Nephron progenitor cell (in vitro differentiated cells): ENCODE results near the gene SHROOM3.
"Not testable (repeated sequence)": the region's sequence is repeated elsewhere in the genome, so short reads cannot be mapped to it uniquely, and the experiment has no call there.

Experiments used
- DNase-seq: peaks from one replicate; pipeline ENCODE4 v3.0.0; 2021
- H3K27ac Mint-ChIP-seq: 2 replicates; pipeline ENCODE4 v1.8.0; 2021; ENCODE audit warnings: mild to moderate bottlenecking, moderate library complexity, mixed read lengths
- H3K27me3 Mint-ChIP-seq: 2 replicates; pipeline ENCODE4 v1.8.0; 2021; ENCODE audit warnings: mild to moderate bottlenecking, low read depth, mixed read lengths; ENCODE audit not compliant: poor library complexity
- H3K36me3 Mint-ChIP-seq: 2 replicates; pipeline ENCODE4 v1.8.0; 2021; ENCODE audit warnings: low read depth, mixed read lengths
- H3K4me1 Mint-ChIP-seq: 2 replicates; pipeline ENCODE4 v1.8.0; 2021; ENCODE audit warnings: mixed read lengths
- H3K4me3 Mint-ChIP-seq: 2 replicates; pipeline ENCODE4 v1.8.0; 2021; ENCODE audit warnings: mild to moderate bottlenecking, moderate library complexity, mixed read lengths
- H3K9me3 Mint-ChIP-seq: 2 replicates; pipeline ENCODE4 v1.8.0; 2021; ENCODE audit warnings: mild to moderate bottlenecking, moderate library complexity, mixed read lengths
- TF ChIP-seq, protein P1 (sequence below): fragments of 200-600 bp; sonication (generic); IDR thresholded peaks from 2 replicates; pipeline ENCODE4 v1.5.0; 2021; ENCODE audit warnings: antibody characterized with exemption

The SHROOM3 gene

DNA sequence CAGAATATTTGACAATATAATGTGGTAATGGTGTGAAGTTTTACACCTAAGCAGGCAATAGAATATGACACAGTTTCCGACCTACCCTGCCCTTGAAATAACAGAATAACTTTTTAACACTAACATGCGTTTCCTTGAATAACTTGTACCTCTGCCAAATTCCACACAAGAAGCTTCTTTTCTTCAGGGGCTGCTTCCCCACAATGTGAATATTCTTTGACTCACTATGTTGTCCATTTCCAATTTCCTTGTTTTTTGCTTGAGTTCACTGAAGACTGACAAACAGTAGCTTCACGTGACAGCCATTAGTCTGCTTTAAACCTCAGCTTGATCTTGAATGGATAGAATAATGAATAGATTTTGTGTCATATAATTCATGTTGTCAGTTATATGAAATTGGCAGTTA is 14.3 kb downstream of the SHROOM3 start:
- Mint-ChIP-seq H3K4me3 (no peak overlapping the region), H3K4me1 (no peaks in the 10 kb centered on the region), H3K27ac (no peak overlapping the region), H3K36me3 (no peaks in the 10 kb centered on the region), H3K9me3 (no peaks in the 10 kb centered on the region), H3K27me3 (peaks cover 17% of the 10 kb centered on the region)
- TF ChIP-seq, protein P1, sequence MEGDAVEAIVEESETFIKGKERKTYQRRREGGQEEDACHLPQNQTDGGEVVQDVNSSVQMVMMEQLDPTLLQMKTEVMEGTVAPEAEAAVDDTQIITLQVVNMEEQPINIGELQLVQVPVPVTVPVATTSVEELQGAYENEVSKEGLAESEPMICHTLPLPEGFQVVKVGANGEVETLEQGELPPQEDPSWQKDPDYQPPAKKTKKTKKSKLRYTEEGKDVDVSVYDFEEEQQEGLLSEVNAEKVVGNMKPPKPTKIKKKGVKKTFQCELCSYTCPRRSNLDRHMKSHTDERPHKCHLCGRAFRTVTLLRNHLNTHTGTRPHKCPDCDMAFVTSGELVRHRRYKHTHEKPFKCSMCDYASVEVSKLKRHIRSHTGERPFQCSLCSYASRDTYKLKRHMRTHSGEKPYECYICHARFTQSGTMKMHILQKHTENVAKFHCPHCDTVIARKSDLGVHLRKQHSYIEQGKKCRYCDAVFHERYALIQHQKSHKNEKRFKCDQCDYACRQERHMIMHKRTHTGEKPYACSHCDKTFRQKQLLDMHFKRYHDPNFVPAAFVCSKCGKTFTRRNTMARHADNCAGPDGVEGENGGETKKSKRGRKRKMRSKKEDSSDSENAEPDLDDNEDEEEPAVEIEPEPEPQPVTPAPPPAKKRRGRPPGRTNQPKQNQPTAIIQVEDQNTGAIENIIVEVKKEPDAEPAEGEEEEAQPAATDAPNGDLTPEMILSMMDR: no peak
- DNase-seq: no peak

- Mint-ChIP-seq H3K4me1 (no peaks in the 10 kb centered on the region), H3K9me3 (no peaks in the 10 kb centered on the region), H3K27me3 (peaks cover 17% of the 10 kb centered on the region), H3K4me3 (no peak overlapping the region), H3K36me3 (no peaks in the 10 kb centered on the region), H3K27ac (no peak overlapping the region)
- no peak for DNase-seq
- TF ChIP-seq, protein P1: no peak
These were observed 14.8 kb downstream of the SHROOM3 start for GRCh38 chr4:76449833-76450232.

- Mint-ChIP-seq H3K27ac (no peak overlapping the region), H3K4me1 (peaks cover 6% of the 10 kb centered on the region), H3K27me3 (peaks cover 12% of the 10 kb centered on the region), H3K4me3 (no peak overlapping the region), H3K36me3 (no peaks in the 10 kb centered on the region), H3K9me3 (no peaks in the 10 kb centered on the region)
- TF ChIP-seq, protein P1: no peak
- DNase-seq: no peak
These were observed 18.2 kb downstream of the SHROOM3 start for GRCh38 chr4:76453232-76453631.

DNA sequence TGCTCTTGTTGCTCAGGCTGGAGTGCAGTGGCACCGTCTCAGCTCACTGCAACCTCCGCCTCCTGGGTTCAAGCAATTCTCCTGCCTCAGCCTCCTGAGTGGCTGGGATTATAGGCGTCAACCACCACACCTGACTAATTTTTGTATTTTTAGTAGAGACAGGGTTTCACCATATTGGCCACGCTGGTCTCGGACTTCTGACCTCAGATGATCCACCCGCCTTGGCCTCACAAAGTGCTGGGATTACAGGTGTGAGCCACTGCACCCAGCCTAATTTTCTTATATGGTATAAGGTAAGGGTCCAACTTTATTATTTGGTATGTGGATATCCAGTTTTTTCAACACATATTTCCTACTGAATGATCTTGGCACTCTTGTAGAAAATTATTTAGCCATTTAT is 19.0 kb downstream of the SHROOM3 start:
- not testable (repeated sequence) for H3K36me3 Mint-ChIP-seq, H3K27ac Mint-ChIP-seq, H3K27me3 Mint-ChIP-seq, DNase-seq, H3K4me3 Mint-ChIP-seq, H3K9me3 Mint-ChIP-seq
- H3K4me1 Mint-ChIP-seq: peaks cover 14% of the 10 kb centered on the region

- peaks cover 8% of the 10 kb centered on the region for H3K9me3 Mint-ChIP-seq
- H3K4me1 Mint-ChIP-seq: peaks cover 24% of the 10 kb centered on the region
- no peak for DNase-seq
- H3K27ac Mint-ChIP-seq: no peak overlapping the region
- H3K4me3 Mint-ChIP-seq: no peak overlapping the region
- peaks cover 5% of the 10 kb centered on the region for H3K27me3 Mint-ChIP-seq
- H3K36me3 Mint-ChIP-seq: peaks cover 3% of the 10 kb centered on the region
- TF ChIP-seq, protein P1: no peak
These were observed 22.9 kb downstream of the SHROOM3 start for GRCh38 chr4:76457885-76458284.

- Mint-ChIP-seq H3K27me3 (peaks cover 5% of the 10 kb centered on the region), H3K4me3 (peak overlapping the region; percentile 42), H3K36me3 (peaks cover 7% of the 10 kb centered on the region), H3K9me3 (peaks cover 12% of the 10 kb centered on the region), H3K4me1 (peaks cover 24% of the 10 kb centered on the region), H3K27ac (peak overlapping the region; percentile 98)
- DNase-seq: no peak
- TF ChIP-seq, protein P1: no peak
These were observed 23.3 kb downstream of the SHROOM3 start for GRCh38 chr4:76458297-76458696.
